ENCODE data around the gene MFF.

The MFF gene

GRCh38 chr2:227406177-227407031 lies 81.4 kb downstream of the MFF start:
- Histone ChIP-seq H3K4me1 (ENCODE audit: control insufficient read depth, insufficient read depth, low read length, unreplicated experiment) (peaks cover 25% of the 10 kb centered on the region), H3K27ac (ENCODE audit: low read depth, low read length) (peak overlapping the region; percentile 94), H3K27me3 (ENCODE audit: insufficient read depth, low read length) (no peaks in the 10 kb centered on the region), H3K79me2 (ENCODE audit: control insufficient read depth, insufficient read depth, low read length, unreplicated experiment) (no peaks in the 10 kb centered on the region), H3K36me3 (ENCODE audit: insufficient read depth, low read length) (no peaks in the 10 kb centered on the region), H3K4me3 (ENCODE audit: low read depth, low read length) (peak overlapping the region; percentile 8; the same call in 1 of the 2 replicates), H2AFZ (ENCODE audit: low read length, unreplicated experiment) (peak overlapping the region; percentile 12)

All from ACC112 (cell line).